ENCODE data around the gene PTRH1.

Gene PTRH1

GRCh38 chr9:127700140-127700539 is 15.3 kb downstream of the PTRH1 start:
- H3K23ac ChIP-seq (ENCODE audit: low read depth, low read length, poor library complexity): no peak overlapping the region
- no peak overlapping the region for H3K9ac ChIP-seq (ENCODE audit: low read depth, low read length, poor library complexity)
- no peak overlapping the region for H3K4me3 ChIP-seq (ENCODE audit: low read length in 2 of 2)
- no peak overlapping the region for H3K18ac ChIP-seq (ENCODE audit: low read length)
- H2BK5ac ChIP-seq (ENCODE audit: low read length): no peak overlapping the region
- no peak overlapping the region for H2AFZ ChIP-seq (ENCODE audit: low read length)
- H3K4me1 ChIP-seq (ENCODE audit: control insufficient read depth in 2 of 2, insufficient read depth in 1 of 2, low read depth in 1 of 2, low read length in 2 of 2): peaks cover 0 to 4% of the 10 kb centered on the region in 2 donors
- no peak overlapping the region for H2BK12ac ChIP-seq (ENCODE audit: low read length)
- H2AK5ac ChIP-seq (ENCODE audit: low read depth, low read length): peak overlapping the region; percentile 72
- H2BK120ac ChIP-seq (ENCODE audit: low read depth, low read length): no peak overlapping the region
- no peak overlapping the region for H3K14ac ChIP-seq (ENCODE audit: low read length)
- H4K91ac ChIP-seq (ENCODE audit: low read depth, low read length, poor library complexity): no peak overlapping the region
- H3K36me3 ChIP-seq (replicated peaks in 1 of 2; ENCODE audit: control insufficient read depth in 2 of 2, insufficient read depth in 2 of 2, low read length in 2 of 2): no peaks in the 10 kb centered on the region
- no peak overlapping the region for H4K8ac ChIP-seq (ENCODE audit: low read depth, low read length)
- no peaks in the 10 kb centered on the region for H3K79me1 ChIP-seq (ENCODE audit: low read depth, low read length)
- no peak overlapping the region for H3K4me2 ChIP-seq (ENCODE audit: insufficient read depth, low read length, poor library complexity, severe bottlenecking)
- no peak overlapping the region for H3K27ac ChIP-seq (replicated peaks; ENCODE audit: low read length)
- DNase-seq (ENCODE audit: low spot score): no peak
- H3K4ac ChIP-seq (ENCODE audit: low read length): no peak overlapping the region
- H3K9me3 ChIP-seq (replicated peaks in 1 of 2; ENCODE audit: control insufficient read depth in 2 of 2, insufficient read depth in 1 of 2, low read depth in 1 of 2, low read length in 2 of 2): no peaks in the 10 kb centered on the region
- H3K27me3 ChIP-seq (ENCODE audit: control insufficient read depth in 3 of 3, insufficient read depth in 3 of 3, low read depth in 1 of 3, low read length in 3 of 3): no peaks in the 10 kb centered on the region
- peak overlapping the region; percentile 9 for H2BK15ac ChIP-seq (ENCODE audit: low read length)
- WGBS, 2 donors (ENCODE audit: extremely low coverage in 2 of 2, insufficient read length in 2 of 2, insufficient replicate concordance in 1 of 2): no CpG with 5 or more reads among the region's 2 CpGs

GRCh38 chr9:127698985-127699670 is 16.3 kb downstream of the PTRH1 start:
- Histone ChIP-seq H3K36me3 (replicated peaks in 1 of 2; ENCODE audit: control insufficient read depth in 2 of 2, insufficient read depth in 2 of 2, low read length in 2 of 2) (no peaks in the 10 kb centered on the region), H3K4me2 (ENCODE audit: insufficient read depth, low read length, poor library complexity, severe bottlenecking) (peak overlapping the region; percentile 63), H2BK5ac (ENCODE audit: low read length) (no peak overlapping the region), H2BK120ac (ENCODE audit: low read depth, low read length) (no peak overlapping the region), H2BK12ac (ENCODE audit: low read length) (no peak overlapping the region), H3K27ac (replicated peaks; ENCODE audit: low read length) (no peak overlapping the region), H4K8ac (ENCODE audit: low read depth, low read length) (peak overlapping the region; percentile 100), H2AFZ (ENCODE audit: low read length) (no peak overlapping the region), H3K4me3 (ENCODE audit: low read length in 2 of 2) (peak overlapping the region in 1 of 2 donors; percentile 77), H3K4ac (ENCODE audit: low read length) (no peak overlapping the region), H3K27me3 (ENCODE audit: control insufficient read depth in 3 of 3, insufficient read depth in 3 of 3, low read depth in 1 of 3, low read length in 3 of 3) (no peaks in the 10 kb centered on the region), H3K9ac (ENCODE audit: low read depth, low read length, poor library complexity) (peak overlapping the region; percentile 89), H3K9me3 (replicated peaks in 1 of 2; ENCODE audit: control insufficient read depth in 2 of 2, insufficient read depth in 1 of 2, low read depth in 1 of 2, low read length in 2 of 2) (no peaks in the 10 kb centered on the region), H3K4me1 (ENCODE audit: control insufficient read depth in 2 of 2, insufficient read depth in 1 of 2, low read depth in 1 of 2, low read length in 2 of 2) (peaks cover 0 to 2% of the 10 kb centered on the region in 2 donors), H4K91ac (ENCODE audit: low read depth, low read length, poor library complexity) (no peak overlapping the region), H3K18ac (ENCODE audit: low read length) (peak overlapping the region; percentile 97), H2AK5ac (ENCODE audit: low read depth, low read length) (no peak overlapping the region), H3K23ac (ENCODE audit: low read depth, low read length, poor library complexity) (peak overlapping the region; percentile 75), H3K79me1 (ENCODE audit: low read depth, low read length) (no peaks in the 10 kb centered on the region), H3K14ac (ENCODE audit: low read length) (no peak overlapping the region), H2BK15ac (ENCODE audit: low read length) (no peak overlapping the region)
- WGBS, 2 donors (ENCODE audit: extremely low coverage in 2 of 2, insufficient read length in 2 of 2, insufficient replicate concordance in 1 of 2): no CpG with 5 or more reads among the region's 41 CpGs
- DNase-seq (ENCODE audit: low spot score): peak; percentile 91

- H2BK12ac ChIP-seq (ENCODE audit: low read length): no peak overlapping the region
- peaks cover 0 to 2% of the 10 kb centered on the region in 2 donors for H3K4me1 ChIP-seq (ENCODE audit: control insufficient read depth in 2 of 2, insufficient read depth in 1 of 2, low read depth in 1 of 2, low read length in 2 of 2)
- no peak overlapping the region for H3K18ac ChIP-seq (ENCODE audit: low read length)
- no peak overlapping the region for H3K14ac ChIP-seq (ENCODE audit: low read length)
- H2AFZ ChIP-seq (ENCODE audit: low read length): no peak overlapping the region
- no peak for DNase-seq (ENCODE audit: low spot score)
- no peak overlapping the region for H3K9ac ChIP-seq (ENCODE audit: low read depth, low read length, poor library complexity)
- H4K8ac ChIP-seq (ENCODE audit: low read depth, low read length): no peak overlapping the region
- no peak overlapping the region for H3K27ac ChIP-seq (replicated peaks; ENCODE audit: low read length)
- WGBS, 2 donors (ENCODE audit: extremely low coverage in 2 of 2, insufficient read length in 2 of 2, insufficient replicate concordance in 1 of 2): no CpG with 5 or more reads among the region's 5 CpGs
- H2BK15ac ChIP-seq (ENCODE audit: low read length): no peak overlapping the region
- H3K4ac ChIP-seq (ENCODE audit: low read length): no peak overlapping the region
- H3K79me1 ChIP-seq (ENCODE audit: low read depth, low read length): no peaks in the 10 kb centered on the region
- no peaks in the 10 kb centered on the region for H3K36me3 ChIP-seq (replicated peaks in 1 of 2; ENCODE audit: control insufficient read depth in 2 of 2, insufficient read depth in 2 of 2, low read length in 2 of 2)
- H3K27me3 ChIP-seq (ENCODE audit: control insufficient read depth in 3 of 3, insufficient read depth in 3 of 3, low read depth in 1 of 3, low read length in 3 of 3): no peaks in the 10 kb centered on the region
- no peak overlapping the region for H2BK120ac ChIP-seq (ENCODE audit: low read depth, low read length)
- H3K4me3 ChIP-seq (ENCODE audit: low read length in 2 of 2): no peak overlapping the region
- no peak overlapping the region for H4K91ac ChIP-seq (ENCODE audit: low read depth, low read length, poor library complexity)
- no peaks in the 10 kb centered on the region for H3K9me3 ChIP-seq (replicated peaks in 1 of 2; ENCODE audit: control insufficient read depth in 2 of 2, insufficient read depth in 1 of 2, low read depth in 1 of 2, low read length in 2 of 2)
- H2BK5ac ChIP-seq (ENCODE audit: low read length): no peak overlapping the region
- no peak overlapping the region for H2AK5ac ChIP-seq (ENCODE audit: low read depth, low read length)
- H3K4me2 ChIP-seq (ENCODE audit: insufficient read depth, low read length, poor library complexity, severe bottlenecking): no peak overlapping the region
- H3K23ac ChIP-seq (ENCODE audit: low read depth, low read length, poor library complexity): no peak overlapping the region
Measured at GRCh38 chr9:127698386-127698785, 17.1 kb downstream of the PTRH1 start.

GRCh38 chr9:127697575-127697974 is 17.9 kb downstream of the PTRH1 start:
- Histone ChIP-seq H2BK5ac (ENCODE audit: low read length) (no peak overlapping the region), H3K4ac (ENCODE audit: low read length) (no peak overlapping the region), H3K9ac (ENCODE audit: low read depth, low read length, poor library complexity) (no peak overlapping the region), H4K91ac (ENCODE audit: low read depth, low read length, poor library complexity) (no peak overlapping the region), H2BK15ac (ENCODE audit: low read length) (no peak overlapping the region), H3K9me3 (replicated peaks in 1 of 2; ENCODE audit: control insufficient read depth in 2 of 2, insufficient read depth in 1 of 2, low read depth in 1 of 2, low read length in 2 of 2) (no peaks in the 10 kb centered on the region), H4K8ac (ENCODE audit: low read depth, low read length) (no peak overlapping the region), H2BK120ac (ENCODE audit: low read depth, low read length) (no peak overlapping the region), H2BK12ac (ENCODE audit: low read length) (no peak overlapping the region), H3K18ac (ENCODE audit: low read length) (no peak overlapping the region), H3K36me3 (replicated peaks in 1 of 2; ENCODE audit: control insufficient read depth in 2 of 2, insufficient read depth in 2 of 2, low read length in 2 of 2) (peaks cover 0 to 3% of the 10 kb centered on the region in 2 donors), H3K27me3 (ENCODE audit: control insufficient read depth in 3 of 3, insufficient read depth in 3 of 3, low read depth in 1 of 3, low read length in 3 of 3) (no peaks in the 10 kb centered on the region), H3K14ac (ENCODE audit: low read length) (no peak overlapping the region), H2AFZ (ENCODE audit: low read length) (no peak overlapping the region), H3K4me1 (ENCODE audit: control insufficient read depth in 2 of 2, insufficient read depth in 1 of 2, low read depth in 1 of 2, low read length in 2 of 2) (peaks cover 0 to 2% of the 10 kb centered on the region in 2 donors), H2AK5ac (ENCODE audit: low read depth, low read length) (no peak overlapping the region), H3K4me3 (ENCODE audit: low read length in 2 of 2) (no peak overlapping the region), H3K79me1 (ENCODE audit: low read depth, low read length) (no peaks in the 10 kb centered on the region), H3K27ac (replicated peaks; ENCODE audit: low read length) (no peak overlapping the region), H3K4me2 (ENCODE audit: insufficient read depth, low read length, poor library complexity, severe bottlenecking) (no peak overlapping the region), H3K23ac (ENCODE audit: low read depth, low read length, poor library complexity) (no peak overlapping the region)
- WGBS, 2 donors (ENCODE audit: extremely low coverage in 2 of 2, insufficient read length in 2 of 2, insufficient replicate concordance in 1 of 2): no CpG with 5 or more reads among the region's 5 CpGs
- no peak for DNase-seq (ENCODE audit: low spot score)

Measured in neuronal stem cell (in vitro differentiated cells).